Dermis blood vessel endothelial cell (primary cell): ENCODE measurements around the gene ACTG1. TPM values are rescaled to one million over a fixed set of nuclear protein-coding genes. Genes with fewer than 3 reads are reported as not detected.

Experiments used
- DNase-seq: peaks from one replicate; pipeline ENCODE4 v3.0.0; 2010
- total RNA-seq: library from RNA; depleted of rRNA; stranded (reverse); fragments of >200 nt; gene quantifications from 2 replicates; pipeline ENCODE4 v1.2.3, GENCODE V29; 2014

The ACTG1 gene
- total RNA-seq, 1 donor from 2014 or later, result 7,288 TPM

DNA sequence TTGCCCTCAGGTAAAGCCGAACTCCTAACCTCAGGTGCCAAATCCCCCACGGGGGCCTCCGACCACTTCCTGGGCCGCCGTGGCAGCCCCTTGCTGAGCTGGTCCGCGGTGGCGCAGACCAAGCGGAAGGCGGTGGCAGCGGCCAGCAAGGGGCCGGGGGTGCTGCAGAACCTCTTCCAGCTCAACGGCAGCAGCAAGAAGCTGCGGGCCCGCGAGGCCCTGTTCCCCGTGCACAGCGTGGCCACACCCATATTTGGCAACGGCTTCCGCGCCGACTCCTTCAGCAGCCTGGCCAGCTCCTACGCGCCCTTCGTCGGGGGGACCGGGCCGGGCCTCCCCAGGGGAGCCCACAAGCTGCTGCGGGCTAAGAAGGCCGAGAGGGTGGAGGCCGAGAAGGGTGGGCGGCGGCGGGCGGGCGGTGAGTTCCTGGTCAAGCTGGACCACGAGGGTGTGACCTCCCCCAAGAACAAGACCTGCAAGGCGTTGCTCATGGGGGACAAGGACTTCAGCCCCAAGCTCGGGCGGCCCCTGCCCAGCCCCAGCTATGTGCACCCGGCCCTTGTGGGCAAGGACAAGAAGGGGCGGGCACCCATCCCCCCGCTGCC is 51.6 kb downstream of the ACTG1 start:
- no peak for DNase-seq

Other genes with a start within 250 kb of the ACTG1 start
- 101 and 106 TPM in 2 replicates for gene SLC38A10, start 217.5 kb downstream of the ACTG1 start, total RNA-seq
- 4.8 and 19.3 TPM in 2 replicates for gene BAHCC1, start 117.3 kb downstream of the ACTG1 start, total RNA-seq
- 0.42 and 1.0 TPM in 2 replicates for gene FSCN2, start 15.6 kb upstream of the ACTG1 start, total RNA-seq
- 26.0 and 27.1 TPM in 2 replicates for gene FAAP100, start 39.6 kb upstream of the ACTG1 start, total RNA-seq
- gene NPLOC4, start 124.3 kb upstream of the ACTG1 start, total RNA-seq, result 83.9 and 124 TPM in 2 replicates
- gene TSPAN10, start 124.4 kb upstream of the ACTG1 start, total RNA-seq, result 0.68 and 1.3 TPM in 2 replicates
- 3.4 and 4.1 TPM in 2 replicates for gene PDE6G, start 143.7 kb upstream of the ACTG1 start, total RNA-seq
- gene OXLD1, start 153.8 kb upstream of the ACTG1 start, total RNA-seq, result 25.2 and 45.1 TPM in 2 replicates
- gene CCDC137, start 153.9 kb upstream of the ACTG1 start, total RNA-seq, result 11.1 and 14.1 TPM in 2 replicates
- 21.0 and 25.2 TPM in 2 replicates for gene ARL16, start 171.0 kb upstream of the ACTG1 start, total RNA-seq
- 59.7 and 98.5 TPM in 2 replicates for gene HGS, start 171.2 kb upstream of the ACTG1 start, total RNA-seq
- gene MRPL12, start 190.6 kb upstream of the ACTG1 start, total RNA-seq, result 8.2 and 10.9 TPM in 2 replicates
- 11.4 and 28.4 TPM in 2 replicates for gene SLC25A10, start 199.5 kb upstream of the ACTG1 start, total RNA-seq